NCI-H345 treated with DMSO at 0.1 percent for 48 hours (cell line): Measurements from ENCODE around the gene LMAN2.

Experiments used
- DNase-seq: peaks from one replicate; lab custom pipeline; 2025; ENCODE audit not compliant: unreplicated experiment; lab: John Stamatoyannopoulos, UW

Gene LMAN2

DNA sequence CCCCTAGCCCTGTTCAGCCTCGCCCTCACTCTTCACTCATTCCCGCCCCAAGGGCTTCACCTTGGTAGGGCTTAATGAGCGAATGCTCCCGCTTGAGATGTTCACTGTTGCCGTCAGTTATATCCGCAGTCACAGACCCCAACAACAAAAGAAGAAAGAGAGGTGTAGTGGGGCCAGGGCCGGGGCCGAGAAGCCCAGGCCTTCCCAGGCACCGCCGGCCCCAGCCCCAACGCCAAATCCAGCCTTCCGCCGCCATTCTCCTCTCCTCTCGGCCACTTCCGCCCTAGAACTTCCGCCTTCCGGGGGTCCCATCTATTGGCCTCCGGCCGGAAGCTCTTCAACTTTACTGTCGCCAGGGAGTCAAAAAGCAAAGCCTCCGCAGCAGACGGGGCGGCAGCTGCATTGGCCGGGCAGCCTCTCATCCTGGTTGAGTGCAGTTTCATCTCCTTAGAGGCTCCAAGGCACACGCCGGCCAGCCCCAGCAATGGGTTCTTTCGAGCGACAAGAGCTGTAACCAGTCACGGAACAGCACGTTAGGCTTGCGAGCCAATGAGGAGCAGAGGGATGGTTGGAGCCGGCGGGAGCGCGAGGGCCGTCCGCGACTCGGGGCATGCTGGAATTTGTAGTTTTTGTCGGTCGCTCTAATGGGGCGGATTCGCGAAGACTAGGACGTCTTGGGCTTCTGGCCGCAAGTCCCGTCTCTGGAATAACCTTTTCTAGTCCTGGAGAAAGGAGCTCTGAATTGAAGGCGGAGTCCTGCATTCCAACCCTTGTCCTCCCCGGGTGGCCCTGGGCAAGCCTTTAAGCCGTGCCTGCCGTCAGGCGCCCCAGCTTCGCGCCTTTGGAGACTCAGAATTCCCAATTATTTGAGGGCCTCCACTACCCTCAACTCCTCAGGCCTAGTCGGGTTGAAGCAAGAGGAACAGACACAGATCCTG, at the start of gene LMAN2:
TSS of gene LMAN2 (minus strand) at position 277 of the 938 bp plus-strand sequence. CDS start at position 256, 21 bp downstream.
- peak; percentile 96 for DNase-seq

GRCh38 chr5:177399997-177400868, 48.8 kb upstream of the LMAN2 start, which contains the start of gene PFN3:
TSS of gene PFN3 (minus strand) at chr5:177400661. CDS start at chr5:177400576, 85 bp downstream.
- no peak for DNase-seq

DNA sequence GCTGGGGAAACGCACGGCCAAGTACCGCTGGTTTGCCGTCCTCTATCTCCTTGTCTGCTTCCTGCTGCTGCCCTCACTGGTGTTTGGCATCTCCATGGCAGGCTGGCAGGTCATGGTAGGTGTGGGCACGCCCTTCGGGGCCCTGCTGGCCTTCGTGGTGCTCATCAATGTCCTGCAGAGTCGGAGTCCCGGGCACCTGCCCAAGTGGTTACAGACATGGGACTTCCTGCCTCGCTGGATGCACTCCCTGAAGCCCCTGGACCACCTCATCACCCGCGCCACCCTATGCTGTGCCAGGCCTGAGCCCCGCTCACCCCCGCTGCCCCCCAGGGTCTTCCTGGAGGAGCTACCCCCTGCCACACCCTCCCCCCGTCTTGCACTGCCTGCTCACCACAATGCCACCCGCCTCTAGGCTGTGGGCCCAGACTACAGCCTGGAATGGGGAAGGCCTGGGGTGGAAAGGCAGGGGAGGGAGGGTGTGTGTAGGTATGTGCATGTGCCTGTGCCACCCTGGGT, 46.5 kb upstream of the LMAN2 start:
- DNase-seq, result no peak

GRCh38 chr5:177396807-177397206, 45.3 kb upstream of the LMAN2 start:
- no peak for DNase-seq

- no peak for DNase-seq
Observed at GRCh38 chr5:177396078-177396477, 44.6 kb upstream of the LMAN2 start.

- DNase-seq, result no peak
Observed at GRCh38 chr5:177393990-177394389, 42.5 kb upstream of the LMAN2 start.

GRCh38 chr5:177393206-177393765, 41.8 kb upstream of the LMAN2 start:
- no peak for DNase-seq

DNA sequence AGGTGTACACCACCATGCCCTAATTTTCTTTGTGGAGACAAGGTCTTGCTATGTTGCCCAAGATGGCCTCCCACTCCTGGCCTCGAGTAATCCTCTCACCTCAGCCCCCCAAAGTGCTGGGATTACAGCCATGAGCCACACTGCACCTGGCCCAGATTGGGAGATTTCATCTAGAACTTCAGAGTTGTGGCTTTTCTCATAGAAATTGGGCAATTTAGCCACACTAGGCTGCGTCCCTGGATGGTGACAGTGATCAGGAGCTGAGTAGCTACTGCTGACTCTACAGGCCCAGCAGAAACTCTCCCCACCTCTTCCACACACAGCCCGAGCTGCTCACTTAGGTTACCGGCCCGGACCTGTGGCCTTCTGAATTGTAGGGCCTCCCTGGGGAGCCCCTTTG, 41.3 kb upstream of the LMAN2 start:
- DNase-seq, result no peak

DNA sequence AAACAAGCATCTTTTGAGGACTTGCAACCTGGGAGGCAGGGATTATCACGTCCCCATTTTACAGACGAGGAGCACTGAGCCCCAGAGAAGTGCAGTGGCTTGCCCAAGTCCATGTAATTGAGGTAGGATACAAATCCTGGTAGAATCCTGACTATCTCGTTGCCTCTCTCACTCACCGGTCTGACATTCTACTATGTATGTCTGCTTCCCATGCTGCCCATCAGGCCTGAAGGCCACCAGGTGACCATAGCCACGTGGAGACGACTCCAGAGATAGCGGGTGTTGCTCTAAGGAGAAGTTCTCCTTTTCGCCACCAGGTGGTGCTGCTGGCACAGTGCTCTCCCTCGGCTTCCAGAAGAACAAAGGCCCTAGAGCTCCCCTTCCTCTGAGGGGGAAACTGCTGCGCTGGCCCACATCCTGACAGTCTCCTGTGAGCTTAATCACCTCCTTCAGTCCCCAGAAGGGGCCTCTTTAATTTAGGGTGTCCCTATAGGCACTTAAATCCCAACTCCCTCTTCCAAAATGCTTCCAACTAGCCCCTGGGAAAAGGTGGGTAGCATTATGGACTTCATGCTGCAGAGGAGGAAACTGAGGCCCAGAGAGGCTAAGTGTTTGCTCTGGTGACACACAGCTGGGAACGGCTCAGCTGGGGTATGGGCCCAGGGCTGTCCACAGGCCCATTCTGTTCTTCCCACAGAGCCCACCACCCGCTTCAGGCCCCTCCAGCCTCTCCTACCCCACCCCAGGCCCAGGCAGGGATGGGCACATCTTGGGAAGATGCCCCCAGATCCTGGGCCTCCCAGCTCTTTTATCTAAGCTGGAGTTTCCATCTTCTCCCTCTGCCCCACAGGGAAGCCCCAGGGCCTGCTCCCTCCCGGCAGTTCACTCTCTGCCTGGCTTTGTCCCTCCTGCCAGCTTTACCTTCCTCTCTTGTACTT, 39.2 kb upstream of the LMAN2 start:
- DNase-seq, result peak; percentile 72

DNA sequence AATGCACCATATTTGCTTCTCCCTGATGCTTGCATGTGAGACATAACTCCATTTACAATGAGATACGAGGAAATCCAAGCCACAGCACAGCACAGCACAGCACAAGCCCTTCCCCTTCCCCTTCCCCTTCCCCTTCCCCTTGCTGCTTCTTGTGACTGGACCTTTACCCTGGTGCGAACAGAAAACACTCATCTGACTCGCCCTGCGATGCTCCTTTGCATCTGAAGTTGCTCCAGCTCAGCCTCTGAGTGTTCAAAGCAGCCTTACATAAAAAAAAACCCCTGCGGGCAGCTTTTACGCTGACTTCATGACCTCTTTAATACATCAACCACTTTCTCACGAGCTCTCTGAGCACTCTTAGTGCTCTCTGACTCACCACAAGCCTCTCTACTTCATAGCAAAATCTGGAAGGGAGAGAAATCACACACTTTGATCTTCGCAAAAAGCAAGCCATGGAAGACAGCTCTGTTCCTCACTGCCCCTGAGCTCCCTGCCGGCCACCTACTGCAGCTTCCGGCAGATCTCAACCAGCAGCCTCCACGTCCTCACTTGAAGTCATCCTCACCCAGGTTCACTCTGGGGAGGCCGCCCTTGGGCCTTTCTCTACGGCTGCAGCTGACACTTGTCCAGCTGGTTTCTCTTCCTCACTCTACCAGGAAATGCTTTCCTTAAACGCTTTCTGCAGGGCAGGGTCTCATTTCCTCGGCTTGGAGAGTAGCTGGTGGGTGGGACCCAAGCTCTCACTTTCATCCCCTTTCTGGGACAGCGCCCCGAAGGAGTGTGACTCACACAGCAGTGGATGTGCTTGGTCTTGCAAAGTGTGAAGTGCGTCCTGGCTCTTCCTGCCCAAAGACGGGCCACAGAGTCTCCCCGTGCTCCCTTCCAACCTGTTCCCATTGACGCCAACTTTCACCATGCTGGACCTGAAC, 38.0 kb upstream of the LMAN2 start:
- DNase-seq, result no peak

- no peak for DNase-seq
Observed at GRCh38 chr5:177388521-177389052, 37.1 kb upstream of the LMAN2 start.

GRCh38 chr5:177387405-177387804, 35.9 kb upstream of the LMAN2 start:
- DNase-seq, result no peak

DNA sequence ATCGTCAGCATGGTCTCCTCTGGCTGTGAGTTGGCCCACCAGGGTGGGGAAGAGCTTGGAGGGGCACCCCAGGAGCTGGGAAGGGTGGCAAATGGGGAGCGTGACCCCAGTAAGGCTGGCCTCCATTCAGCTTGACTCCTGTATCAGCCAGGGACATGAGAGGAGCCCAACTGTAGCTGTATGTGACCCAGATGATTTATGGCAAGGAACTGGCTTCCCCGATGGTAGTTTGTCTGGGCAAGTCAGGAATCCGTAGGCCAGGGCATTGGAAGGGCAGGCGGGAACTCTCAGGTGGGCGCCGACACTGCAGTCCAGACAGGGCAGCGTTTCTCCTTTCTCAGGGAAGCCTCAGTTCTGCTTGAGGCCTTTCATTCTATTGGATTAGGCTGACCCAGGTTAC, 35.1 kb upstream of the LMAN2 start:
- no peak for DNase-seq

DNA sequence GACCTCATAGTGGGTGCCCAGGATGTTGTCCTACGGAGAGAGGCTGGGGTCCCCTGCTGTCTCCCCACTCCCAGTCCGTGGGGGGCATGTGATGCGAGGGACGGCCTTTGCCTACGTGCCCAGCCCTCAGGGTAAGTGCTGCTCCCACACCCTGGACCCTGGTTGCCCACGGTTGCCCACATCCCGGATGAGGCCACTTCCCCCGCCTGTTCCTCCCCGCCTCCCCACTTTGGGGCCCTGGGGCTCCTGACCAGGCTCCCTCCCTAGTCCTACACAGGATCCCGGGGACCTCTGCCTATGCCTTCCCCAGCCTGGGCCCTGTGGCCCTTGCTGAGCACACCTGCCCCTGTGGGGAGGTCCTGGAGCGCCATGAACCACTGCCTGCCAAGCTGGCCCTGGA, 34.3 kb upstream of the LMAN2 start:
- DNase-seq, result no peak

DNA sequence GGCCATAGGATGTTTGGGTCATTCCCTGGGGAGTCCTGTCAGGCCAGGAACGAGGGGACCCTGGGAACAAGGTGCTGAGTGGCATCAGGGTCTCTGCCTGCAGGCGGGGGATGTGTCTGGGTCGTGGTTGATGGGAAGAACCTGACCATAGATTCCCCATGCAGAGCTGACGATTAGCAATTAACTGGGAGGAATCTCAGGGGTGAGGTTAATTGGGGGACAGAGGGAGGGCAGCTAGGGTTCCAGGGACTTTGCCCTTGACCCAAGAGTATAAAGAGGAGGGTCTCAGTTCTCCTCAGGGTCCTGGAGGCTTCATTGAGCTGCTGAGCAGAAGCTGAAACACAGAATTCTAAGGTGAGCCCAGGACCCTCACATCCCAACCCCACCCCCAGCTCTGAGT, 32.7 kb upstream of the LMAN2 start, which contains the start of gene SLC34A1:
TSS of gene SLC34A1 (plus strand) at position 301 of the 400 bp plus-strand sequence. CDS start 1,308 bp downstream, outside the sequence.
- DNase-seq, result no peak

DNA sequence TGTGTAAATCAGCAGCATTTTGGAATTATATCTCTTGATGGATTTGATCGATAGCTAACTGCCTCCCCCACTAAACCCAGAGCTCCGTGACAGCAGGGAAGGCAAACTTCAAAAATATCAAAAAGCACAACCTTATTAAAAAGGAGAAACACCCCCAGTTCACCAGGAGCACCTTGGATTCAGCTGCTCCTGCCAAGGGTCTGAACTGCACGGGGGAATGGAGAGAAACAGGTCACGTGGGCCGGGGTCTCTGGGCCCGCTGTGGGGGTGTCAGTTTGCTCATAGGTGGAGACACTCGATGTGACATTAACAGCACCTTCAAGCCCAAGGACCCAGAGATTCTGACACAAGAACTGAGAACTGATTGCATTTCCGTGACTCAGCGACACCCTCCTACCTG, 31.7 kb upstream of the LMAN2 start:
- DNase-seq, result no peak

GRCh38 chr5:177382423-177383029, 31.1 kb upstream of the LMAN2 start:
- no peak for DNase-seq

GRCh38 chr5:177380805-177381126, 29.3 kb upstream of the LMAN2 start:
- DNase-seq, result no peak
